ENCODE data around the gene OR56B4. TPM values are rescaled to one million over a fixed set of nuclear protein-coding genes. Genes with fewer than 3 reads are reported as not detected.
"Not testable (repeated sequence)": the region's sequence is repeated elsewhere in the genome, so short reads cannot be mapped to it uniquely, and the experiment has no call there.

Gene OR56B4
- total RNA-seq (ENCODE audit: insufficient read depth, low replicate concordance): 1.7 TPM

- DNase-seq (ENCODE audit: low spot score): not testable (repeated sequence)
Measured at GRCh38 chr11:6107384-6107783, at the start of gene OR56B4. OR56B4 (plus strand) TSS chr11:6107684; CDS start chr11:6107779, 95 bp downstream.

- no peak for DNase-seq (ENCODE audit: low spot score)
Measured at GRCh38 chr11:6061475-6061874, 46.0 kb upstream of the OR56B4 start.

- no peak for DNase-seq (ENCODE audit: low spot score)
Measured at GRCh38 chr11:6062691-6063358, 44.7 kb upstream of the OR56B4 start.

GRCh38 chr11:6067502-6067901, 40.0 kb upstream of the OR56B4 start:
- DNase-seq (ENCODE audit: low spot score): no peak

- not testable (repeated sequence) for DNase-seq (ENCODE audit: low spot score)
Measured at GRCh38 chr11:6076443-6076842, 31.0 kb upstream of the OR56B4 start.

- DNase-seq (ENCODE audit: low spot score): no peak
Measured at GRCh38 chr11:6077723-6078122, 29.8 kb upstream of the OR56B4 start.

GRCh38 chr11:6079463-6079862, 28.0 kb upstream of the OR56B4 start:
- DNase-seq (ENCODE audit: low spot score): no peak

GRCh38 chr11:6083129-6083528, 24.4 kb upstream of the OR56B4 start:
- DNase-seq (ENCODE audit: low spot score): no peak

GRCh38 chr11:6084587-6084986, 22.9 kb upstream of the OR56B4 start:
- no peak for DNase-seq (ENCODE audit: low spot score)

GRCh38 chr11:6094186-6094585, 13.3 kb upstream of the OR56B4 start:
- DNase-seq (ENCODE audit: low spot score): no peak

GRCh38 chr11:6095798-6096197, 11.7 kb upstream of the OR56B4 start:
- DNase-seq (ENCODE audit: low spot score): no peak

GRCh38 chr11:6096417-6096816, 11.1 kb upstream of the OR56B4 start:
- no peak for DNase-seq (ENCODE audit: low spot score)

GRCh38 chr11:6099577-6099976, 7.9 kb upstream of the OR56B4 start:
- DNase-seq (ENCODE audit: low spot score): no peak

GRCh38 chr11:6110011-6110410, 2.5 kb downstream of the OR56B4 start:
- DNase-seq (ENCODE audit: low spot score): no peak

- DNase-seq (ENCODE audit: low spot score): peak; percentile 56
Measured at GRCh38 chr11:6111673-6112072, 4.2 kb downstream of the OR56B4 start.

GRCh38 chr11:6116638-6117037, 9.2 kb downstream of the OR56B4 start:
- DNase-seq (ENCODE audit: low spot score): no peak

GRCh38 chr11:6124245-6124644, 16.8 kb downstream of the OR56B4 start:
- no peak for DNase-seq (ENCODE audit: low spot score)

- no peak for DNase-seq (ENCODE audit: low spot score)
Measured at GRCh38 chr11:6127881-6128280, 20.4 kb downstream of the OR56B4 start.

GRCh38 chr11:6129011-6129410, 21.5 kb downstream of the OR56B4 start:
- DNase-seq (ENCODE audit: low spot score): no peak

GRCh38 chr11:6129635-6130034, 22.2 kb downstream of the OR56B4 start:
- no peak for DNase-seq (ENCODE audit: low spot score)

GRCh38 chr11:6132431-6132830, 24.9 kb downstream of the OR56B4 start:
- no peak for DNase-seq (ENCODE audit: low spot score)

- DNase-seq (ENCODE audit: low spot score): not testable (repeated sequence)
Measured at GRCh38 chr11:6135936-6136335, 28.5 kb downstream of the OR56B4 start.

- no peak for DNase-seq (ENCODE audit: low spot score)
Measured at GRCh38 chr11:6142936-6143335, 35.5 kb downstream of the OR56B4 start.

- DNase-seq (ENCODE audit: low spot score): not testable (repeated sequence)
Measured at GRCh38 chr11:6143737-6144136, 36.3 kb downstream of the OR56B4 start.

Data from umbilical cord (tissue), 2 donors.